ENCODE results near the gene NIBAN1. TPM values are rescaled to one million over a fixed set of nuclear protein-coding genes. Genes with fewer than 3 reads are reported as not detected.
"Not testable (repeated sequence)": the region's sequence is repeated elsewhere in the genome, so short reads cannot be mapped to it uniquely, and the experiment has no call there.

NIBAN1 gene
- total RNA-seq, 1 donor = 66.2 TPM

- Histone ChIP-seq H4K20me1 (ENCODE audit: insufficient read depth, low read length) (no peaks in the 10 kb centered on the region), H3K27ac (ENCODE audit: low read depth, low read length) (no peak overlapping the region), H3K9me3 (ENCODE audit: low read depth, low read length) (no peaks in the 10 kb centered on the region), H3K79me2 (ENCODE audit: insufficient read depth, low read length) (no peaks in the 10 kb centered on the region), H3K4me2 (ENCODE audit: insufficient read depth, low read length) (no peak overlapping the region), H2AFZ (ENCODE audit: low read length) (no peak overlapping the region), H3K27me3 (ENCODE audit: insufficient read depth, low read length) (no peaks in the 10 kb centered on the region), H3K4me1 (ENCODE audit: insufficient read depth, low read length) (peaks cover 2% of the 10 kb centered on the region), H3K4me3 (ENCODE audit: insufficient read depth, low read length) (no peak overlapping the region), H3K36me3 (ENCODE audit: insufficient read depth, low read length) (no peaks in the 10 kb centered on the region)
- TF ChIP-seq CTCF (IDR thresholded peaks at IDR 0.05; ENCODE audit: extremely low read depth, low read depth, low read length) = no peak
- DNase-seq (ENCODE audit: insufficient read length, low spot score, missing footprints) = no peak
Measured at GRCh38 chr1:184965439-184965838, 8.9 kb downstream of the NIBAN1 start.

- H3K27ac ChIP-seq (ENCODE audit: low read depth, low read length) = no peak overlapping the region
- no peaks in the 10 kb centered on the region for H3K79me2 ChIP-seq (ENCODE audit: insufficient read depth, low read length)
- no peak overlapping the region for H3K4me2 ChIP-seq (ENCODE audit: insufficient read depth, low read length)
- peaks cover under 1% of the 10 kb centered on the region for H3K4me1 ChIP-seq (ENCODE audit: insufficient read depth, low read length)
- DNase-seq (ENCODE audit: insufficient read length, low spot score, missing footprints) = no peak
- no peaks in the 10 kb centered on the region for H3K9me3 ChIP-seq (ENCODE audit: low read depth, low read length)
- H2AFZ ChIP-seq (ENCODE audit: low read length) = no peak overlapping the region
- no peaks in the 10 kb centered on the region for H3K36me3 ChIP-seq (ENCODE audit: insufficient read depth, low read length)
- TF ChIP-seq CTCF (IDR thresholded peaks at IDR 0.05; ENCODE audit: extremely low read depth, low read depth, low read length) = no peak
- no peaks in the 10 kb centered on the region for H3K27me3 ChIP-seq (ENCODE audit: insufficient read depth, low read length)
- H4K20me1 ChIP-seq (ENCODE audit: insufficient read depth, low read length) = no peaks in the 10 kb centered on the region
- no peak overlapping the region for H3K4me3 ChIP-seq (ENCODE audit: insufficient read depth, low read length)
Measured at GRCh38 chr1:184959626-184960025, 14.7 kb downstream of the NIBAN1 start.

- no peaks in the 10 kb centered on the region for H3K36me3 ChIP-seq (ENCODE audit: insufficient read depth, low read length)
- DNase-seq (ENCODE audit: insufficient read length, low spot score, missing footprints) = no peak
- no peaks in the 10 kb centered on the region for H3K27me3 ChIP-seq (ENCODE audit: insufficient read depth, low read length)
- H3K4me1 ChIP-seq (ENCODE audit: insufficient read depth, low read length) = peaks cover 10% of the 10 kb centered on the region
- H2AFZ ChIP-seq (ENCODE audit: low read length) = no peak overlapping the region
- no peak overlapping the region for H3K4me2 ChIP-seq (ENCODE audit: insufficient read depth, low read length)
- H4K20me1 ChIP-seq (ENCODE audit: insufficient read depth, low read length) = no peaks in the 10 kb centered on the region
- H3K79me2 ChIP-seq (ENCODE audit: insufficient read depth, low read length) = no peaks in the 10 kb centered on the region
- no peak overlapping the region for H3K4me3 ChIP-seq (ENCODE audit: insufficient read depth, low read length)
- TF ChIP-seq CTCF (IDR thresholded peaks at IDR 0.05; ENCODE audit: extremely low read depth, low read depth, low read length) = no peak
- no peaks in the 10 kb centered on the region for H3K9me3 ChIP-seq (ENCODE audit: low read depth, low read length)
- no peak overlapping the region for H3K27ac ChIP-seq (ENCODE audit: low read depth, low read length)
Measured at GRCh38 chr1:184958554-184959353, 15.6 kb downstream of the NIBAN1 start.

GRCh38 chr1:184957901-184958300, 16.4 kb downstream of the NIBAN1 start:
- not testable (repeated sequence) for H3K79me2 ChIP-seq (ENCODE audit: insufficient read depth, low read length); H3K36me3 ChIP-seq (ENCODE audit: insufficient read depth, low read length); H3K27ac ChIP-seq (ENCODE audit: low read depth, low read length); H3K9me3 ChIP-seq (ENCODE audit: low read depth, low read length); H3K4me3 ChIP-seq (ENCODE audit: insufficient read depth, low read length); H4K20me1 ChIP-seq (ENCODE audit: insufficient read depth, low read length); H3K27me3 ChIP-seq (ENCODE audit: insufficient read depth, low read length); H3K4me1 ChIP-seq (ENCODE audit: insufficient read depth, low read length); DNase-seq (ENCODE audit: insufficient read length, low spot score, missing footprints); H2AFZ ChIP-seq (ENCODE audit: low read length); H3K4me2 ChIP-seq (ENCODE audit: insufficient read depth, low read length)

Measured in osteoblast (primary cell).